Epidermal melanocyte (primary cell): ENCODE measurements around the gene UNG.
"Not testable (repeated sequence)": the region's sequence is repeated elsewhere in the genome, so short reads cannot be mapped to it uniquely, and the experiment has no call there.

Experiments
- DNase-seq: peaks from one replicate; pipeline ENCODE4 v3.0.0; 2011; ENCODE audit warnings: low spot score; ENCODE audit not compliant: insufficient read length

Gene UNG

DNA sequence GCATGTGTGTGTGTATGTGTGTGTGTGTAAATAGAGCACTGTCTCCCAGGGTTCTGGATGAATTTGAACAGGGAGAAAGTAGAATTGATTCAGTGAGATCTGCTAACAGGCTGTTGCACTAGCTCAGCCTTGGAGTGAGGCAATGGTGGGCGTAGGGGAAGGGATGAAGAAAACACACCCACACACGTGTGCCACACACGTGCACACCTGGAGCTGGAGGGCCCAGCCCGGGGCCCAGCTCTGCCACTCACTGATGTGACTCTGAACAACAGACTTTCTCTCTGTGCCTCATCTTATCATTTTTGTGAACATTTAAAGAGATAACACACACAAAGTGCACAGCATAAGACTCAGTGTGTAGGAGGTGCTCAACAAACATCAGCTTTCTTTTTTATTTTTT lies 23.2 kb downstream of the UNG start:
- DNase-seq, result no peak

DNA sequence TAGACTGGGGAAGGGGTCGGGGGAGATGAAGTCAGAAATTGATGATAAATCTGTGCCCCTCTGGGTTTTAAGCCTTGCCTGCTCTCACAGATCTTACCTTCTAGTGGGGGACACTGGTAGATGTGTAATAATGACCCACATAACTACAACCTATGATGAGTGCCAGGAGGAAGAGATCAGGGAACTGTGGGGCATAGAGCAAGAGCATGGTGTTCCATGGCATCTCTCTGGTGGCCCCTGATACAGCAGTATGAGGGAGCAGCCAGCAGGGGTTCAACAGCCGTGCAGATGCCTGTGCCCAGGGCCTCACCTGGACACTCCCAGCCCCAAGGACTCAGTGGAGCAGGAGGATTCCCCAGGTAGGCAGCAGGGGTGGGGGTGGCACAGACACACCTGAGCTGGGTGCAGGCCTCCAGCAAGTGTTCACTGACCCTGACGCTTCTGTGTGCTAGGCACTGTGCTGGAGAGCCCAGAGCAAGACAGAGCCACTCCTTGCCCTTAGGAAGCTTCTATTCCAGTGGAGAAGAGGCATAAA lies 24.0 kb downstream of the UNG start:
- no peak for DNase-seq

DNA sequence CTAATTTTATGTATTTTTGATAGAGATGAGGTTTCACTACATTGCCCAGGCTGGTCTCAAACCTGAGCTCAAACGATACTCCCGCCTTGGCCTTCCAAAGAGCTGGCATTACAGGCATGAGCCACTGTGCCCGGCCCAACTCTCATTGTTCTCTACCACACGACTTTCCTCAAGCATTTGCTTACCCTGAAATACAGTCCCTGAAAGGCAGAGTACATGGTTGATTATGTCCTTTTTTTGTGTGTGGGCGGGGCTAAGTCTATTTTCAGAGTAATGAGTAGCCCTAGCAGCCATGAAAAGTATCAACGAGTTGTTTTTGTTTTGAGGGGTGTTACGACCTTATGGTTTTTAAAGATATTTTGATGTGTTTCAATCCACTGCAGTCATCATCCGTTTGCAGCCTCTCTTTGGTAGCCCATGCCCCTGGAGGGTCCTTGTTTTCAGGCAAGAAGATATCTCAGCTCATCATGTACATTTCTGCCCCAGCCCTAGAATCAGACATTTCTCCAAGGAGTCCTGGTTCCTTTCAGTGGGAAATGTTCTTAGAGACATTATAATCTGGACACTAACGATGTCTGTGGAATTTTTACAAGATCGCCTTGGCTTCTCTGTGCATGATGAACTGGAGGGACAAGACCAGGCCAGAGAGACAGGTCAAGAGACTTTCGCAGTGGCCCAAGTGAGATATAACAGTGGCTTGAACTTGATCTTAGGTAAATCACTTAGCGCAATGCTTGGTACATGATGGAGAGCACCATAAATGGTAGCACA lies 27.7 kb downstream of the UNG start:
- DNase-seq, result no peak

DNA sequence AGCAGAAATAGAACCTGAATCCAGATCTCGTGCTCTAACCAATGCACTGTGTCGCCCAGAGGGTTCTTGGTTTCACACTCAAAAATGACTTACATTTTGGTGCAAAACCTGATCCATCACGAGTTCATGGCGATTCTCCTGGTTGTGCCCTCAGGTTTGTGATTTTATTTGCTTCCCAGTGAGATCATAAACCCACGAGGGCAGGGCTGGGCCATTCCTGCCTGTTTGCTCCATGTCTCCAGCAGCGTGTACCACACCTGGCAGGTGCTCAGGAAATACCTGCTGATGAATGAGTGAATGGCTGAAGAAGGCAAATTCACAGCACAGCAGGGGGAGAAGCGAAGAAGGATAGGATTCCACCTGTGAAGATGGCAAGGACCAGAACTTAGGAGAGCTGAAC lies 28.4 kb downstream of the UNG start:
- DNase-seq, result no peak

DNA sequence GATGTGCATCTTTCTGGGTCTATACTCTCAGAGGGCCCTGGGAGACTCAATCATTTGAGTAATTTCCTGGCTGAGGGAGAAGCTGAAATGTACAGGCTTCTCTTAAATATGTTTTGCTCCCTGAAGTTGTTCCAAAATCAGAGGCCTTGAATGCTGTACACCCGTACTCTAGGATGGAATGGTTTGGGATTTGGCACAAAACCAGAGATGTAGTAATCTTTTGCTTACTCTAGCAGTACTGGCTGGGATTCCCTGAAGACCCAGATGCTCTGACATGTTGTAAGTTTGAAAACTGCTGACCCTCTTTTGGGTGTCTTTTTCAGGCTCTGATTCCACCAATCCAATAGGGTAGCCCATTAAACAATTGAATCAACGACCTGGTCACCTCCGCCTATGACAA lies 29.4 kb downstream of the UNG start:
- DNase-seq, result no peak

DNA sequence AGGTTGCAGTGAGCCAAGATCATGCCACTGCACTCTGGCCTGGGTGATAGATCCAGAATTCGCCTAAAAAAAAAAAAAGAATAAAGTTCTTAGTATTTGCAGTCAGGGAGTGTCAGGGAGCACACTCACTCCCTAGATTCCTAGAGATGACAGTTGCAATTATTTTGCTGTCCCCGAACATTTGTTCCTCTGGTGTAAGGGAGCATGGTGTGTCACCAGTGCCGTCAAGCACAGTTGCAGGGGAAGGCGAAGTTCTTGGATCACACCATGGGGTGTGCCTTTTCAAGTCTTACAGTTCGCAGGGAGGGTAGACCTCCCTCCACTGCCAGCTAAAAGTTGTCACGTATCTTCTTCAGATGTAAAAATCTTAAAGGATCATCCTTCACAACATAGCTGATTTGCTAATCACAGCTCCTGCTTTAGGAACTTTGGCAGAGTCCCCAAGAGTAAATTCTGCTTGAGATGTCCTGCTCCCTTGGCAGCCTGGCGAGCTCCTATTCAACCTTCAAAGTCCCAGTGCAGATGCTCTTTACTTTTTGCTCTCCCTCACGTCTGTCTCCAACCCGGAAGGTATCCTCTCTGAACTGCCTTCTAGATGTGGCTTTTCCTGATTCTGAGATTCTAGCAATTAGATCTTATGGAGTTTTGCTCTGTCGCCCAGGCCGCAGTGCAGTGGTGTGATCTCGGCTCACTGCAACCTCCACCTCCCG lies 30.3 kb downstream of the UNG start:
- DNase-seq, result no peak

DNA sequence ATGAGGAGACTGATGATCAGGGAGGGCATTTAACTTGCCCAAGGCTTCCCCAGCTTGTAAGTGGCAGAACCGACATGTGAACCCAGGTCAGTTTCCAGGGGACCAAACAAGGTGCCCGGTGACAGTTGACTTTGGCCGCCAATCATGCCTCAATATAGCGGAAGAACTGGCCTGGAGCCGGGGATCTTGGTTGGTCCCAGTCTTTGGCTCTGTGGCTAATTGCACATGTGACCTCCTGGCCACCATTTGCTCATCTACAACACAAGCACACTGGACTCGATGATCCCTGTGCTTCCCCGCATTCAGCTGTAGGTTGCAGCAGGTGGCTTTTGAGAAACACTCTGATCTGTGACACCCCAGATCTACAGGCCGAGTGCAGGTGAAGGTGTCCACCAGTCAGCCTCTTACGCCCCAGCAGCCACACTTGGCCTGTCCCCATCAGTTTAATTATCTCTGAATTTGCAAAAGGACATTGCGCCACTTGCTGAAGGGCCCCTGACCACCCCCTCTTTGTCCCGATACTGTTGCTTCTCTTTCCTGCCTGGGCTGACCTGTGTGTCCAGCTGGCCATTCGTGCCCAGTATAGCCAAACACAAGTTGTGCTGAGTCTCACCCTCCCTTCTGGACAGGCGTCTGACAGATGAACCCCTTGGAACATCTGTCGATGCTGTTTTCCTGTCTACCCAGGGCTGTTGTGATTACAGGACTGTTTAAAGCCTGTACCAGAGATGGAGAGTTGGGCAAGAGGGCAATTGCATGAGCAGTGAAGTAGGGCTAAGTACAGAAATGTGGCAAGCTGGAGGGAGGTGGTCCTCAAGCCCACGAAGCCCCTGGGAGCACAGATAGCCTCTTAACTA lies 33.1 kb downstream of the UNG start:
- DNase-seq, result no peak

DNA sequence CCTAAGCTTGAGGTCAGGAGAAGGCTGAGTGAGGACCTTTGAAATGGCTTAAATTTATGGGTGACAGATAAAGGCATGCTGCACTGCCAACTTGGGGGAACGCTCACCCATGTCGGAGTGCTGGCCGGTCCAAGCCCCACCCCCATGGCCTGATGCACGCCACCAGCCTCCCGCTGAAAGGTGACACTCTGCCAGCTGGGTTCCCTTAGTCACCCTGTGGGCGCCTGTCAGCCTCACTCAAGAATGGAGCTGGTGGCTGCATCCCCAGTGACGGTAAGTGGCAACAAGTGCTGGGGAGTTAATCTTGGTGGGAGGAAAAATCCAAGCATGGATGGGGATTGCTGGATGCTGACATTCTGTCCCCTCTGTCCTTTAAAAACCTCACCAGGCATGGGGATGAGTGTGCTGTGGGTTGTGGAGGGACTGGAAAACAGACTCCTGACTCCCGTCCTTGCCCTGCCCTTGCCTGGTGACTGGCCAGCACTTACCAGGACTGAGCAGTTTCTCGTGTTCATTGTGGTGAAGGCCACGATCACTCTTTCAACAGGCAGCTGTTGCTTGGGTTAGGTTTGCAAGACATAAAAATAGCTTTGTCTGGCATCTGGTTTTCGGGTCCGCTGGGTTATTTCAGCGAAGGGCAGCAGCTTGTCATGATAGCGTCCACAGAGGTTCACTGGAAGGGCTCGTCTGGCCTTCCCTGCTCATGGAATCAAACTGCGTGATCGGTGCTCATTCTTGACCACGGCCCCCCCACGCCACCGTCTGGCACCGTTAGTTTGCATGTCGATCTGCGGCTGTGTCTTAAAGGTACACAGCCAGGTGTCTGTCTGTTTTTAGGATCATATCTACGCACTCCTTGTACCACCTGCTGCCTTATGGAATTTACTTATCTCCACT lies 34.0 kb downstream of the UNG start:
- DNase-seq, result no peak

DNA sequence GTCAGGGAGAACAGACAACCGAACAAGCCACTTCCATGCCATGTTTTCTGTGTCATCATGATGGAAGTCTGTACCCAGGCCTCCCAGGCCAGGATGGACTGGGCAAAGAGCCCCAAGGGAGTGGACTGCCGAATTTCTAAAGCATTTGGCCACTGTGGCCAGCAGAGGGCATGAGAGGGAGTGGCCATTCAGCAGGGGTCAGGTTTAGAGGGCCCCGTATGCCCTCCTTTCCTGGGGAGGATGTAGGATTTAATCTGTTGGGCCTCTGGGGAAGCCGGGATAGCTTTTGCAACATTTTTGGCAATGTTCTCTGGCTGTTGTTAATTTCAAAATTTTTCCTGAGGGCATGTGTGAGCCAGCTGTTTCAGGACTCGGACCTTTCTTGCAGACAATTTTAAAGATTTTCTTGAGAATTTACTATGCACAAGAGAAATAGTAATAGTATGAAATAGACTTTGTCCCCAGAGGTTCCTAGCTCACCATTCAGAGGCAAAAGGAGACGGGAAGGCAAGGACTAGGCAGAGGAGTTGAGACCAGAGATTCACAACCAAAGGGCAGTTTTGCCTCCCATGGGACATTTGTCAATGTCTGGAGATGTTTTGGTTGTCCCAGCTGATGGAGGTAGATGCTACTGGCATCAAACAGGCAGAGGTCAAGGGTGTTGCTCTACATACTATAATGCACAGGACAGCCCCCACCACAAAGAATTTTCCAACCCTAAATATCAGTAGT lies 37.0 kb downstream of the UNG start:
- DNase-seq, result peak; percentile 63

DNA sequence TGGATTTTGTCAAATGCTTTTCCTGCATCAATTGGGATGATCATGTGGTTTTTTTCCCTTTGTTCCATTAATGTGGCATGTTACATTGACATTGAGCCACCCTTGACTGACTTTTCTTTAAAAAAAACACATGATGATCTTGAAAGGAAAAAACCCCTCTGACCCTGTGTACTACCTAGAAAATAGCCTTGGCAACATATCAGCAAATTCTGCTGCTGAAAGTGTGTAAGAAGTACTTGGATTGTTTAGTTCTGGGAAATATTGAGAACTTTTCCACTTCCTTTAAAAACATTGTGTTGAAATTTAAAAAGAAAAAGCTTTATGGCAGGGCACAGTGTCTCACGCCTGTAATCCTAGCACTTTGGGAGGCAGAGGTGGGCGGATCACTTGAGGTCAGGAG lies 39.7 kb downstream of the UNG start:
- DNase-seq, result no peak

DNA sequence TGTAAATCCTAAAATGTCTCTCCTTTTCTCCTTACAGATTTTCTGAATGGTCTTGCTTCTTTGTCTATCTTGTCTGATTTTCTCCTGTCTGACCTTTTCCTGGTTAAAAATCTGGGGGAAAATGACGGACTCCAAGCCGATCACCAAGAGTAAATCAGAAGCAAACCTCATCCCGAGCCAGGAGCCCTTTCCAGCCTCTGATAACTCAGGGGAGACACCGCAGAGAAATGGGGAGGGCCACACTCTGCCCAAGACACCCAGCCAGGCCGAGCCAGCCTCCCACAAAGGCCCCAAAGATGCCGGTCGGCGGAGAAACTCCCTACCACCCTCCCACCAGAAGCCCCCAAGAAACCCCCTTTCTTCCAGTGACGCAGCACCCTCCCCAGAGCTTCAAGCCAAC lies 42.0 kb downstream of the UNG start:
- no peak for DNase-seq

DNA sequence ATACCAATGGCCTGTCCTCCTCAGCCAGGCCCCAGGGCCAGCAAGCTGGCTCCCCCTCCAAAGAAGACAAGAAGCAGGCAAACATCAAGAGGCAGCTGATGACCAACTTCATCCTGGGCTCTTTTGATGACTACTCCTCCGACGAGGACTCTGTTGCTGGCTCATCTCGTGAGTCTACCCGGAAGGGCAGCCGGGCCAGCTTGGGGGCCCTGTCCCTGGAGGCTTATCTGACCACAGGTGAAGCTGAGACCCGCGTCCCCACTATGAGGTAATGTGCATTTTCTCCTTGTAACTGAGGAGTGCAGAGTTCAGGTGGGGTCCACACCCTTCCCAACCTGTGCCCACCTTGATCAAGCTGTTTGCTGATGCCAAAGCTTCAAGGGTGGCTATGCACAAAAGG lies 42.4 kb downstream of the UNG start:
- DNase-seq, result no peak

DNA sequence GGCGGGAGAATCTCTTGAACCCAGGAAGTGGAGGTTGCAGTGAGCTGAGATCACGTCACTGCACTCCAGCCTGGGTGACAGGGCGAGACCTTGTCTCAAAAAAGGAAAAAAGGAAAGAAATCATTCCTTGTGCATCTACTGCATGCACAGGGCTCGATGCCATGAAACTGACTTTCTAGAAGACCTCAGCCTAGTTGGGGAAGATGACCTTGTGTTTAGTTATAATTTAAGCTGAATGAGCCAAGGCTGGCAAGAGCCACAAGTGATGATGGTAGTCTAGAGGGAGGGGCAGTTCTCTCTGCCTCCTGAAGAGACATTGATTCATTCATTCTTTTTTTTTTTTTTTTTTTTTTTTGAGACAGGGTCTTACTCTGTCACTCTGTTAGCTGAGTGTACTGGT lies 43.2 kb downstream of the UNG start:
- no peak for DNase-seq

DNA sequence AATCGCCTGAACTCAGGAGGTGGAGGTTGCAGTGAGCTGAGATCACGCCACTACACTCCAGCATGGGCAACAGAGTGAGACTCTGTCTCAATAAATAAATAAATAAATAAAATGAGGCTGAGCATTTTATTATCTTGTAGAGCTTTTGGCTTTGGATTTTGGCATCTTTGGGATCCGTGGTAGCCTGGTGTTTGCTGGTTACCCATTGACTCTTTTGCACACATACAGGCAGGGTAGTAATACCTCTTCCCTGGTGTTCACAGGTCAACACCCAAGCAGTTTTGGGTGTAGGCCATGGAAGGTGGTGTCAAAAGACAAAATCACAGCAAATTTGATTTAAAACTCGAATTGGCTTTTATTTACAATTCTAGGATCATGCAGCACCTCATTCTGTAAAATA lies 46.8 kb downstream of the UNG start:
- no peak for DNase-seq

DNA sequence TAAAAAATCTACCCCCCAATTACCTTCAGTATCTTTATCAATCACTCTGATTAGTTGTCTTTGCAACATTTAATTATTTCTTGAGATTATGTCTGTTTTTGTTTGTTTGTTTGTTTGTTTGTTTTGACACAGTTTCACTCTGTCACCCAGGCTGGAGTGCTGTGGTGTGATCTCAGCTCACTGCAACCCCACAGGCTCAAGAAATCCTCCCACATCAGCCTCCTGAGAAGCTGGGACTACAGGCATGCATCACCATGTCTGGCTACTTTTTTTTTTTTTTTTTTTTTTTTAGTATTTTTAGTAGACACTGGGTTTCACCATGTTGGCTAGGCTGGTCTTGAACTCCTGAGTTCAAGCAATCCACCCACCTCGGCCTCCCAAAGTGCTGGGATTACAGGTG lies 49.7 kb downstream of the UNG start:
- DNase-seq, result not testable (repeated sequence)

DNA sequence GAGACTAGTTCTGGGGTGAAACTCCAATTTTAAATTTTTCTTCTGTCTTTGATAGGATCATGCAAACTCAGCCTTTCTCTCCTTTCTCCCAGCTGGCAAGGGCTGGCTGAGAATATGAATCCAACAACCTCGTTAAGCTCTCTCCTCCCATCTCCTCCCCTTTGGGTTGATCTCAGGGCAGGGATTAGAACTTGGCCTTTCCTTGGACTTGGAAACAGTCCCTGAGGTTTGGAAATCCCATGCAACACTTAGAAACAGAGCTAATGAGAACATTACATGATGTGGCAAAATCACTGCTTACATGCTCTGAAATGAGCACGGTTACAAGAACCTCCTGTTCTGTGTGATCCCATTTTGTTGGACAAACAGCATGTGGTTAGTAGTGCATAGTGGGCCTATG lies 50.6 kb downstream of the UNG start:
- peak; percentile 27 for DNase-seq

DNA sequence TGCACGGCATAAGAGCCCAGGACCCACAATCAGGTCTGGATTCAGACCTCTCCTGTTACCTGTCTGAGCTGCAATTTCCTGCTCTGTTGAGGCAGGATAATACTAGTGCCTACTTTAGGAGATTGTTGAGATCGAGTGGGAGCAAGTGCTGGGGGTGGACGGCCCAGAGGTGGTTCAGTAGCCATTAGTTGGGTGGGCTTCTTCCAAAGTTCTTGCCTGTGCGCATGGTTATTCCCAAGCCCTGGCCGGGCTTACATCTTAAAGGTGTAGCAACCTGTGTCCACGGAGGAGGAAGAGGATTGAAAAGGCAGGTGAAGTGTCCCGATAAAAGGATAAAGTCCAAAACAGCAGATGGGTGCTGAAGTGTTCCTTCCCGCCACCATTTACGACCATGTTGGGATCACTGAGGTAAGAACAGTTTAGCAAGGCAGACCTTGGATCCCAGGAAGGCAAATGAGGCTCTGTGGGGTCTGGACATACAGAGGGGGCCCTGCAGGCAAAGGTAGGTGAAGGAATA lies 52.8 kb downstream of the UNG start:
- no peak for DNase-seq

DNA sequence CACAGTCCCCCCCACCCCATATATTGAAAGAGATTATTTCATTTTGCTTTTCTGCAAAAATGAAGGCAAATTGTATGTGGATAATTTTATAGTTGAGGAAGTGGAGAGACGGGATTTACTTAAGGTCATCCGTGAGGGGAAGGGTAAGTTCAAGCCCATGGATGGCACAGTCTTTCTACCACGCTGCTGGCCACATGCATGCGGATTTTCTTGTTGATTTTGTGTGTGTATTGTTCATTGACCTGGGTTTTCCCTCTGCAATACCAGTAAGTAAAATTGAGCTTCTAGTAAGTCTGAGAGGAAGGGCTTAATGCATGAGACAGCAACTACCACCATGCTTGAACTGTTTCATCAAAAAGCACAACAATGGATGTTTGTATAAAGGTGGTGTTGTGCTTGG lies 54.1 kb downstream of the UNG start:
- DNase-seq, result no peak

DNA sequence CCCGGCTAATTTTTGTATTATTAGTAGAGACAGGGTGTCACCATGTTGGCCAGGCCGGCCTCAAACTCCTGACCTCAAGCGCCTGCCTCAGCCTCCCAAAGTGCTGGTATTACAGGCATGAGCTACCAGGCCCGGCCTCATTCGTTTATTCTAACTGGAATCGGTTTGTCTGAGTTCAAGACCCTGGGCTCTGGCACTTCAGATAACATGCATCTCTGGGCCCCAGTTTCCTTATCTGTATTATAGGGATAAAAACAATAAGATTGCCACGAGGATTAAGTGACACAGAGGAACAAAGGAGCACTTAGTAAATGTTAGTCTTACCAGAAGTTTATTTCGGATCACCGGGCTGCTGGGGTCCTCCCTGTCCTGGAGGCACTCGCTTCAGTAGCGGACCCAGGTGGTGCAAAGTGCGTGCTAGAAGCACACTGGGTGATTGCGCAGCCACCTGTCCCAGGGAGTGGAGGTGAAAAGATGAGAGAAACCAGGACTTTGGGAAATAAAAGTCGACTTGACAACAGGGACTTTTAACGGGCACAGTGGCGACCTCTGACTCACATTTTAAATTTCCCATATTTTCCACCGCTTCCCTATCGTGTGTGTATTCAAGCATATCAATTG lies 56.5 kb downstream of the UNG start:
- DNase-seq, result no peak
